Kasumi-1 (cell line): ENCODE measurements around the gene FHL1.
"Not testable (repeated sequence)": the region's sequence is repeated elsewhere in the genome, so short reads cannot be mapped to it uniquely, and the experiment has no call there.

ENCODE experiments used
- DNase-seq, 2 experiments: peaks; one replicate each; lab custom pipeline; 2025; lab: John Stamatoyannopoulos, UW

FHL1 gene

DNA sequence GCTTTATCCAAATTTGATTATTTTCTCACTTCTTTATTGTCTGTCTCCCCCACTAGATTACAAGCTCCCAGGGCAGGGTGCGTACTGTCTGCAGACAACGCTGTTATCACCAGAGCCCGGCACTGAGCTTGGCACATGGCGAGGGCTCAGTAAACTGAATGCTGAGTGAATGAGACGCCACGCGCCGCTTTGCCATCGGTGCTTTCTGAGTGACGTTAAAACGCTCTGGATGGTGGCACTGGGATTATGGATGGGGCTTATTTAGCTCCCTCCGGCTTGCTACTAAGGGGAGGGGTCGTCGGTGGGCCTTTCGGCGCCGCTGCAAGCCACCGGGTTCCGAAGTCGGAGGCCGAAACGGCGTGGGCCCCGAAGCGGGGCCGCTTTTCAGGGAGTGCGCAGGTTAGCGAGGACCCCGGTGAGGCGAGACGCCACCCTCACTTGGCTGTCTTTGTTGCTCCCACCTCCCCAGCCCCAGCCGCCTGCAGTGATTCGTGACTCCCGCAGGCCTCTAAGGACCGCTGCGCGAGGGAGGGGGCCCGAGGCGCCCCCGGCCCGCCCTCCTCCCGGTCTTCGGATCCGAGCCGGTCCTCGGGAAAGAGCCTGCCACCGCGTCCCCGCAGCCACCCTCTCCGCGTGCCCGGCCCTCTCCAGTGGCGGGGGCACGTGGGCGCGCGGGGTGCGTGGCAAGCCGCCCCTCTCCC is 569 bp upstream of the FHL1 start:
- no peak for DNase-seq

DNA sequence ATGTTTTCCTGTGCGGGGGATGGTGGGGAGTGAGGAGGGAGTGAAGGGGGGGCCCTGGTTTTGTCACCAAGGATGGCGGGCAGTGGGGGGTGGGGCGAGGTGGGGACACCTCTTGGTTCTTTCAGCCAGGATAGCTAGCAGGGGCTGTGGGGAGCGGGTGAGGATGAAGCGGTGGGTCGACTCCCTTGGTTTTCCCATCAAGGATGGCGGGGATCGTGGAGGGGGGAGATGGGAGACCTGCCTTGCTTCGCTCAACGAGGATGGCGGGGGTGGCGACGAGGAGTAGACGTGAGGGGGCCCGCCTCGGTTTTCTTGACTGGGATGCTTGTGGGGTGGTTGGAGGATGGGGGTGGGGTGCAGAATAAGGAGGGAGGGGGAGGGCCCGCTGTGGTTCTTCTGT is 643 bp downstream of the FHL1 start:
- no peak for DNase-seq

DNA sequence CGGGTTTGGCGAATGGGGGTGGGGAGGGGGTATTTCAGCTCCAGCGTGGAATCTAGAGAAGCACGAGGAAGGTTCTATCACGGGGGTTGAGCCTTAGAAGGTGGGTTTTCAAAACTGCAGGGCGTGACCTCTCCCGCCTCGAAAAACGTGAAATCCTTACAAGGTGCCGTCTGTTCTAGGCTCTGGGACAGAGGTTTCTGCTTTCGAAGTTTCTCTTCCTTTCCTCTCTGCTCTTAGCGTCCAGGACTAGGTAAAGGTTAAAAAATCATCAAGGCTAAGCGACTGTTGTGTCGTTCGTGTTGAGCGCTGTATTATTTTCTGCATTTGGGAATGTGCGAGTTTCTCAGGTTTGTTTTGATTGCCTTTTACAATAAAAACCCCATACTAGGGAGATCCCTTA is 1.1 kb downstream of the FHL1 start:
- DNase-seq: no peak

GRCh38 chrX:136154998-136155397 is 7.7 kb downstream of the FHL1 start:
- no peak for DNase-seq

- DNase-seq: no peak
Observed at GRCh38 chrX:136156560-136157117, 9.3 kb downstream of the FHL1 start.

GRCh38 chrX:136157187-136157586 is 9.9 kb downstream of the FHL1 start:
- DNase-seq: peak; percentile 4 to 9

DNA sequence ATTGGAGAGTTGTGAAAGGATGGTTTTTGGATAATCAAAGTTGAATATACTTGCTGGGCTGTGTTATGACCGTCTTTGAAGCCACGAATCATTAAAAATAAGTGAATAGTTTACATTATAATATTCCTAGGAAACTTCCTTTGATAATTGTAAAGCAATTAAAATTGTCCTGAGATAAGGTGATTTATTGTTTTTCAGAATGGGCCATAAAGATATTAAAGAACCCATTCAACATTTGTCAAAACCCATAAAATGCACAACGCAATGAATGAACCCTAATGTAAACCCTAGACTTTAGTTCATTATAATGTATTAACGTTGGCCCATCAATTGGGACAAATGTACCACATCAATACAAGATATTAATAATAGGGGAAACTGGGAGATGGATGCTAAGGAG is 11.4 kb downstream of the FHL1 start:
- DNase-seq: no peak

- DNase-seq: peak; percentile 38 to 43
Observed at GRCh38 chrX:136159611-136160025, 12.3 kb downstream of the FHL1 start.

- peak; percentile 45 to 55 for DNase-seq
Observed at GRCh38 chrX:136162827-136163570, 15.7 kb downstream of the FHL1 start.

DNA sequence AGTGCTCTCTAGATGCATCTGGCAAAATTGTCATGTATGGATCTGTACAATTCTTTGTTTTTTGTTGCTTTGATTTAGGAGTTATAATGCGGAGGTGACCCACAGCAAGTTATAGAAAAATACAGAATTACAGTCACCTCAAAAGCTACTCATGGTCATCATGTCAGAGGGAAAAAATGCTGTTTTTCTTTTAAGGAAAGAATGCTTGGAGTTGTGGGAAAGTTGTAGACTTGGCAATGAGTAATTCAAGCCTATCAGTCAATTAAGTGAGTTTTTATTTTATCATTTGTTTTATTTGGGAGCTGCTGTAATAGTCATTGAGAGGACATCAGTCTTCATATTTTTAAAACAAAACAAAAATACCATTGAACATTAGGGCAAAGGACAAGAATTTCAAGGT is 16.4 kb downstream of the FHL1 start:
- no peak for DNase-seq

GRCh38 chrX:136165406-136165805 is 18.1 kb downstream of the FHL1 start:
- no peak for DNase-seq

DNA sequence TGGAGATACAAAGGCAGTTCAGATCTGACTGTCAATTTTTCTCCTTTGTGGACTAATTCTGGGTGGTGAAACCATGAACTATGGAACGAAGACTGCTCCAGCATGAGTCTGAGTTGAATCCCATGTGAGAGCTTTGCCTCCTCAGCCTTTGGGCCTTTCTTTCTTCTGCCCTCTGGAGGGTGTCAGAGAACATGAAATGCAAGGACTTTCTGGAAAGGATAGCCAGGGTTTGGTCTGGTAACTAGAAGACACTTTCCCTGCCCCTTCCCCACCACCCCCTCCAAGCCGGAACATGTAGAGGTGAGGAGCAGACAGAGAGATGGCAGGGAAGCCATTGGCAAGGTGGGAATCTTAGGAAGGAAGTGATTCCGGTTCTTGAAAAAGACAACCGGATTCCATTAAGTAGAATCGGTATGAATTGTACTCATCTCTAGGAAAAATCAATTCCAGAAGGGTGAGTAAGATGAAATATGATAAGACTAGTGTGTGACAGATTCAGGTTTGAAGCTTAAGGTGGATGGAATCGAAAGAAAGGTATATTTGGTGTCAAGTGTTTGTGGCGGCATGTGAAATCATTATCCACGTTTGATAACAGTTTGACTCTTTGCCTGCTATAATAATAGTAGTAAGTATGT is 19.0 kb downstream of the FHL1 start:
- DNase-seq: peak; percentile 11 to 50

GRCh38 chrX:136167989-136168388 is 20.7 kb downstream of the FHL1 start:
- DNase-seq: not testable (repeated sequence)

- DNase-seq: no peak
Observed at GRCh38 chrX:136168929-136169735, 21.8 kb downstream of the FHL1 start.

GRCh38 chrX:136170139-136170800 is 22.9 kb downstream of the FHL1 start:
- no peak for DNase-seq

GRCh38 chrX:136171420-136171819 is 24.1 kb downstream of the FHL1 start:
- DNase-seq: no peak

DNA sequence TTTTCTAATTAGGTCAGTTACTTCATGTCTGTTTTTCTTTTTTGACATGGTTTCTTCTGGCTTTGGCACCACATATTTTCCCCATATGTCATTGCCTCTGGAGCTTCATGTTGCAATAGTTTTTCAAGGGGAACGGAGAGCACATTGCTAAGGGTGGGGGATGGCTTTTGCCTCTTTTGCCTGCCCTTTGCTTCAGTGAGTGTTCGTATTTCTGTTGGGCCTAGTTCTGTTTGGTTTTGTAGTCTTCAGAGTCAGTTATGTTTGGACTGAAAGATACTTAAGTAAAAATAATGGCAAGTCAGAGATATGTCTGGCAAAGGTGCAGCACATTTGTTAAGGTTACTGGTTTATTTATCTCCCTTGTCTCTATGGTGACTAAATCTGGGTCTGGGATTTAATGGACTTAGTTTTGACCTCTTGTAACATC is 29.1 kb downstream of the FHL1 start:
- DNase-seq: no peak

GRCh38 chrX:136179133-136179532 is 31.8 kb downstream of the FHL1 start:
- no peak for DNase-seq

- no peak for DNase-seq
Observed at GRCh38 chrX:136182414-136182813, 35.1 kb downstream of the FHL1 start.

DNA sequence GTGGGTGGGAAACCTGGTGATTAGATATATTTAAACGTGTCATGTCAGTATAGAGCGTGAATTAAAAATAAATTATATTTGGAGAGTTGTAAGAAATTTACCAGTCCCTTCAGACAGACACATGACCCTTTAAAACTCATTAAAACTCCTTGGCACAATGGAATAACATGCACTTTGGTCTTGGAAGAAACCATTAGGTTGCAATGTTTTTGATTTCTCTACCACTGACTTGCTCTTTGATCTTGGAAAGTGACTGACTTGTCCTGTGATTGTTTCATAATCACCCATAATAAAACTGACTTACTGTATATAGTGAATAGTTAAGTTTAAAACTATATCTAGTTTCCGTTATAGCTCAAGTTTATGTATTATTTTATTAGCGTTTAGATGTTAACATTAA is 35.8 kb downstream of the FHL1 start:
- no peak for DNase-seq

GRCh38 chrX:136183917-136184316 is 36.6 kb downstream of the FHL1 start:
- no peak for DNase-seq
